Muscle layer of colon (tissue), 2 donors: ENCODE data around the gene XPO4.
"Not testable (repeated sequence)": the region's sequence is repeated elsewhere in the genome, so short reads cannot be mapped to it uniquely, and the experiment has no call there.

Experiments
- H3K27ac ChIP-seq: one replicate; pipeline ENCODE4 v1.7.0; 2013; ENCODE audit warnings: low read depth, mild to moderate bottlenecking, low read length, moderate library complexity
- H3K27me3 ChIP-seq, 2 donors: one replicate each; pipeline ENCODE4 v1.7.0; 2013; ENCODE audit warnings: low read length in 2 of 2, mild to moderate bottlenecking in 2 of 2; ENCODE audit not compliant: insufficient read depth in 2 of 2, control insufficient read depth in 1 of 2
- H3K36me3 ChIP-seq: one replicate; pipeline ENCODE4 v1.7.0; 2013; ENCODE audit warnings: mild to moderate bottlenecking, low read length; ENCODE audit not compliant: insufficient read depth
- H3K4me1 ChIP-seq: one replicate; pipeline ENCODE4 v1.7.0; 2013; ENCODE audit warnings: mild to moderate bottlenecking, low read length; ENCODE audit not compliant: insufficient read depth
- H3K4me3 ChIP-seq, 2 donors: one replicate each; pipeline ENCODE4 v1.7.0; 2013; ENCODE audit warnings: low read length in 2 of 2, low read depth in 1 of 2, mild to moderate bottlenecking in 1 of 2, moderate library complexity in 1 of 2
- H3K9ac ChIP-seq: one replicate; pipeline ENCODE4 v1.7.0; 2013; ENCODE audit warnings: low read length
- H3K9me3 ChIP-seq: one replicate; pipeline ENCODE4 v1.7.0; 2013; ENCODE audit warnings: mild to moderate bottlenecking, low read length
- donor health status: abdominal sarcoma.
- donor health status: Adenocarcinoma of cecum.

The XPO4 gene

GRCh38 chr13:20882206-20882605, 20.3 kb downstream of the XPO4 start:
- no peak overlapping the region for H3K9ac ChIP-seq
- H3K4me1 ChIP-seq, result peaks cover 5% of the 10 kb centered on the region
- no peaks in the 10 kb centered on the region for H3K9me3 ChIP-seq
- H3K4me3 ChIP-seq, result no peak overlapping the region
- no peak overlapping the region for H3K27ac ChIP-seq
- no peaks in the 10 kb centered on the region for H3K36me3 ChIP-seq
- H3K27me3 ChIP-seq, result no peaks in the 10 kb centered on the region

- Histone ChIP-seq H3K4me3 (no peak overlapping the region), H3K9ac (no peak overlapping the region), H3K36me3 (no peaks in the 10 kb centered on the region), H3K27ac (no peak overlapping the region), H3K9me3 (no peaks in the 10 kb centered on the region), H3K4me1 (peaks cover 14% of the 10 kb centered on the region), H3K27me3 (no peaks in the 10 kb centered on the region)
These were observed 24.6 kb downstream of the XPO4 start for GRCh38 chr13:20877902-20878301.

- peaks cover 12% of the 10 kb centered on the region for H3K4me1 ChIP-seq
- H3K9me3 ChIP-seq, result not testable (repeated sequence)
These were observed 25.7 kb downstream of the XPO4 start for GRCh38 chr13:20876802-20877201.

GRCh38 chr13:20874439-20874838, 28.1 kb downstream of the XPO4 start:
- not testable (repeated sequence) for H3K4me3 ChIP-seq, H3K27ac ChIP-seq, H3K36me3 ChIP-seq, H3K27me3 ChIP-seq, H3K9ac ChIP-seq, H3K9me3 ChIP-seq
- H3K4me1 ChIP-seq, result peaks cover 12% of the 10 kb centered on the region

More at GRCh38 chr13:20876802-20877201, 25.7 kb downstream of the XPO4 start:
- not testable (repeated sequence) for H3K36me3 ChIP-seq, H3K9ac ChIP-seq, H3K27me3 ChIP-seq, H3K27ac ChIP-seq, H3K4me3 ChIP-seq

- Histone ChIP-seq H3K36me3 (no peaks in the 10 kb centered on the region), H3K9ac (no peak overlapping the region), H3K4me1 (peaks cover 12% of the 10 kb centered on the region), H3K9me3 (no peaks in the 10 kb centered on the region), H3K27ac (no peak overlapping the region), H3K27me3 (no peaks in the 10 kb centered on the region), H3K4me3 (no peak overlapping the region)
These were observed 29.2 kb downstream of the XPO4 start for GRCh38 chr13:20873348-20873747.

- no peaks in the 10 kb centered on the region for H3K36me3 ChIP-seq
- peaks cover 12% of the 10 kb centered on the region for H3K4me1 ChIP-seq
These were observed 31.7 kb downstream of the XPO4 start for GRCh38 chr13:20870829-20871228.

GRCh38 chr13:20869540-20869939, 33.0 kb downstream of the XPO4 start:
- H3K27me3 ChIP-seq, result no peaks in the 10 kb centered on the region

More at GRCh38 chr13:20870829-20871228, 31.7 kb downstream of the XPO4 start:
- Histone ChIP-seq H3K27ac (no peak overlapping the region), H3K9me3 (no peaks in the 10 kb centered on the region), H3K27me3 (no peaks in the 10 kb centered on the region), H3K9ac (no peak overlapping the region), H3K4me3 (no peak overlapping the region)

GRCh38 chr13:20867408-20867807, 35.1 kb downstream of the XPO4 start:
- Histone ChIP-seq H3K27ac (no peak overlapping the region), H3K36me3 (no peaks in the 10 kb centered on the region), H3K9ac (no peak overlapping the region), H3K4me3 (no peak overlapping the region), H3K27me3 (no peaks in the 10 kb centered on the region), H3K9me3 (no peaks in the 10 kb centered on the region), H3K4me1 (no peaks in the 10 kb centered on the region)

More at GRCh38 chr13:20869540-20869939, 33.0 kb downstream of the XPO4 start:
- peaks cover 12% of the 10 kb centered on the region for H3K4me1 ChIP-seq
- H3K9ac ChIP-seq, result no peak overlapping the region
- H3K9me3 ChIP-seq, result no peaks in the 10 kb centered on the region
- H3K4me3 ChIP-seq, result no peak overlapping the region
- H3K36me3 ChIP-seq, result no peaks in the 10 kb centered on the region
- no peak overlapping the region for H3K27ac ChIP-seq

- not testable (repeated sequence) for H3K9ac ChIP-seq, H3K9me3 ChIP-seq, H3K36me3 ChIP-seq, H3K4me3 ChIP-seq, H3K4me1 ChIP-seq, H3K27me3 ChIP-seq, H3K27ac ChIP-seq
These were observed 40.9 kb downstream of the XPO4 start for GRCh38 chr13:20861666-20862065.

GRCh38 chr13:20860844-20861243, 41.7 kb downstream of the XPO4 start:
- Histone ChIP-seq H3K36me3 (no peaks in the 10 kb centered on the region), H3K9me3 (no peaks in the 10 kb centered on the region), H3K27me3 (no peaks in the 10 kb centered on the region), H3K4me3 (no peak overlapping the region), H3K27ac (no peak overlapping the region), H3K4me1 (no peaks in the 10 kb centered on the region), H3K9ac (no peak overlapping the region)

GRCh38 chr13:20856650-20857049, 45.9 kb downstream of the XPO4 start:
- Histone ChIP-seq H3K27ac (no peak overlapping the region), H3K4me1 (no peaks in the 10 kb centered on the region), H3K9me3 (no peaks in the 10 kb centered on the region), H3K27me3 (no peaks in the 10 kb centered on the region), H3K9ac (no peak overlapping the region), H3K4me3 (no peak overlapping the region), H3K36me3 (no peaks in the 10 kb centered on the region)

- Histone ChIP-seq H3K4me3 (no peak overlapping the region), H3K9me3 (no peaks in the 10 kb centered on the region), H3K9ac (no peak overlapping the region), H3K27ac (no peak overlapping the region), H3K36me3 (no peaks in the 10 kb centered on the region), H3K27me3 (no peaks in the 10 kb centered on the region), H3K4me1 (peaks cover 22% of the 10 kb centered on the region)
These were observed 50.6 kb downstream of the XPO4 start for GRCh38 chr13:20851844-20852402.
